Right renal cortex interstitium (tissue), 3 donors: ENCODE results near the gene PMPCA. TPM values are rescaled to one million over a fixed set of nuclear protein-coding genes. Genes with fewer than 3 reads are reported as not detected.
"Not testable (repeated sequence)": the region's sequence is repeated elsewhere in the genome, so short reads cannot be mapped to it uniquely, and the experiment has no call there.

Source experiments
- DNase-seq, 3 donors: peaks; one replicate each; pipeline ENCODE4 v3.0.0-alpha.2; 2013; ENCODE audit warnings: low read depth in 3 of 3, low spot score in 2 of 3
- polyA plus RNA-seq, 3 donors: library from polyadenylated mRNA; unstranded; fragments of 120-200 nt; gene quantifications; one replicate each; pipeline ENCODE4 v1.2.1, GENCODE V29; 2013; ENCODE audit not compliant: insufficient read length in 3 of 3

The PMPCA gene
- polyA plus RNA-seq, 3 donors, result 66.9 to 70.7 (median 69.3) TPM

- DNase-seq, result no peak
Observed at GRCh38 chr9:136409557-136410455, 652 bp upstream of the PMPCA start.

- no peak for DNase-seq
Observed at GRCh38 chr9:136411378-136411777, 920 bp downstream of the PMPCA start.

GRCh38 chr9:136412962-136413361, 2.5 kb downstream of the PMPCA start:
- no peak for DNase-seq

- DNase-seq, result no peak
Observed at GRCh38 chr9:136416427-136416826, 6.0 kb downstream of the PMPCA start.

GRCh38 chr9:136416914-136417313, 6.5 kb downstream of the PMPCA start:
- no peak for DNase-seq

- no peak for DNase-seq
Observed at GRCh38 chr9:136418182-136419091, 8.0 kb downstream of the PMPCA start.

- DNase-seq, result no peak
Observed at GRCh38 chr9:136419092-136419420, 8.6 kb downstream of the PMPCA start.

GRCh38 chr9:136421791-136422190, 11.3 kb downstream of the PMPCA start:
- no peak for DNase-seq

GRCh38 chr9:136422876-136423275, 12.4 kb downstream of the PMPCA start:
- no peak for DNase-seq

- DNase-seq, result no peak
Observed at GRCh38 chr9:136423432-136424146, 13.1 kb downstream of the PMPCA start.

GRCh38 chr9:136424750-136425362, 14.4 kb downstream of the PMPCA start:
- no peak for DNase-seq

GRCh38 chr9:136425367-136425766, 14.9 kb downstream of the PMPCA start:
- not testable (repeated sequence) for DNase-seq

- DNase-seq, result no peak
Observed at GRCh38 chr9:136426787-136427186, 16.3 kb downstream of the PMPCA start.

- DNase-seq, result no peak
Observed at GRCh38 chr9:136429075-136429628, 18.7 kb downstream of the PMPCA start.

- DNase-seq, result no peak
Observed at GRCh38 chr9:136429683-136430491, 19.4 kb downstream of the PMPCA start.

- no peak for DNase-seq
Observed at GRCh38 chr9:136430588-136431234, 20.3 kb downstream of the PMPCA start.

GRCh38 chr9:136431782-136432350, 21.4 kb downstream of the PMPCA start:
- no peak for DNase-seq

GRCh38 chr9:136432591-136432990, 22.1 kb downstream of the PMPCA start:
- DNase-seq, result no peak
